ENCODE data around the gene RAPGEF2.

Gene RAPGEF2

DNA sequence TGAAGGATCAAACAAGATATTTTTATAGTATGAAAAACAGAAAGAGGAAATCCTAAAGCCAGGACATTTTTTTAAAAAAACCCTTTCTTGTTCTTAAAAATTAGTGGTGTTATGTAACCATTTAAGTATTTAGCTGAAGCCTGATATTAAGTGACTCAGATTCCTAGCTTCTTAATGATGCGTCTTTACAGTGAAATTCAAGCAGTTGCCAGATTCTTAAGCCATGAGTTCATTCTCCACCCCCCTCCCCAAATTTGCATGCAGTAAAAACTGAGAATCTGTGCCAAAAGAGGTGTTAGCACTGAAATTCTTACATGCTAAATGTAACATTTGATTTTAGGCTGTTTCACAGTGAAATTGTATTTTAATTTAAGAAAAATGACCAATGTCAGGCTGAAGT lies 180.8 kb downstream of the RAPGEF2 start:
- TF ChIP-seq, protein P1, sequence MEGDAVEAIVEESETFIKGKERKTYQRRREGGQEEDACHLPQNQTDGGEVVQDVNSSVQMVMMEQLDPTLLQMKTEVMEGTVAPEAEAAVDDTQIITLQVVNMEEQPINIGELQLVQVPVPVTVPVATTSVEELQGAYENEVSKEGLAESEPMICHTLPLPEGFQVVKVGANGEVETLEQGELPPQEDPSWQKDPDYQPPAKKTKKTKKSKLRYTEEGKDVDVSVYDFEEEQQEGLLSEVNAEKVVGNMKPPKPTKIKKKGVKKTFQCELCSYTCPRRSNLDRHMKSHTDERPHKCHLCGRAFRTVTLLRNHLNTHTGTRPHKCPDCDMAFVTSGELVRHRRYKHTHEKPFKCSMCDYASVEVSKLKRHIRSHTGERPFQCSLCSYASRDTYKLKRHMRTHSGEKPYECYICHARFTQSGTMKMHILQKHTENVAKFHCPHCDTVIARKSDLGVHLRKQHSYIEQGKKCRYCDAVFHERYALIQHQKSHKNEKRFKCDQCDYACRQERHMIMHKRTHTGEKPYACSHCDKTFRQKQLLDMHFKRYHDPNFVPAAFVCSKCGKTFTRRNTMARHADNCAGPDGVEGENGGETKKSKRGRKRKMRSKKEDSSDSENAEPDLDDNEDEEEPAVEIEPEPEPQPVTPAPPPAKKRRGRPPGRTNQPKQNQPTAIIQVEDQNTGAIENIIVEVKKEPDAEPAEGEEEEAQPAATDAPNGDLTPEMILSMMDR (IDR thresholded peaks at IDR 0.05; ENCODE audit: insufficient read depth, low read length, poor library complexity, severe bottlenecking): no peak
- TF ChIP-seq EZH2phosphoT487 (conservative IDR thresholded peaks at IDR 0.05; ENCODE audit: low read length): no peak
- no peak overlapping the region for H2AFZ ChIP-seq (ENCODE audit: low read depth, low read length, severe bottlenecking)
- H3F3A ChIP-seq (ENCODE audit: insufficient read depth): no peaks in the 10 kb centered on the region
- no peaks in the 10 kb centered on the region for H4K20me1 ChIP-seq (ENCODE audit: low read depth, low read length)
- H3K9me3 ChIP-seq (ENCODE audit: insufficient read depth, low read length): no peaks in the 10 kb centered on the region
- no peaks in the 10 kb centered on the region for H3K27me3 ChIP-seq (ENCODE audit: low read length)
- H3K9ac ChIP-seq (ENCODE audit: low read length): no peak overlapping the region
- H3K79me2 ChIP-seq (ENCODE audit: insufficient read depth, low read length): no peaks in the 10 kb centered on the region
- no peak overlapping the region for H3K4me3 ChIP-seq (ENCODE audit: insufficient read depth, low read length, poor library complexity, severe bottlenecking)
- H3K4me2 ChIP-seq (ENCODE audit: low read depth, low read length, poor library complexity, severe bottlenecking): no peak overlapping the region
- H3K27ac ChIP-seq (ENCODE audit: low read depth, low read length): no peak overlapping the region
- H3K9me2 ChIP-seq (replicated peaks; ENCODE audit: insufficient read depth, low read length): no peaks in the 10 kb centered on the region
- H3K36me3 ChIP-seq (ENCODE audit: low read length): no peaks in the 10 kb centered on the region

DNA sequence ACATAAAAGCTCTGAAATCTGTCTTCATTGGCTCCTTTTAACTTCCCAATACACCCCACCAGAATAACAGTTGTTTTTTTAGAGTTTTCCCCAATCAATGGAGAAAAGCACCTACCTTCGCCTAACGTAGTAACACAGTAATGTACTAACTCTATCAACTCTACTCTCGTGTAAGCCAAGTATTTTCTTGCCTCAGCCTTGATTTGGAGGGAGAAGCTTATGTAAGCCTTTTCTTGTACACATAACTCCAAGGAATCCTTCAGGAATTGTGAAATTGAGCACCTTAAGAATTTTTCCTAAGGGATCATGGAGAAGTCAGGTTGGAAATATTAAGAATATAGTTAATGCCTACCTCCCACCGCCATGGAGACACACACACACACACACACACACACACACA lies 181.2 kb downstream of the RAPGEF2 start:
- Histone ChIP-seq H3K9me3 (ENCODE audit: insufficient read depth, low read length) (no peaks in the 10 kb centered on the region), H3K27ac (ENCODE audit: low read depth, low read length) (no peak overlapping the region)
- TF ChIP-seq, protein P1 (IDR thresholded peaks at IDR 0.05; ENCODE audit: insufficient read depth, low read length, poor library complexity, severe bottlenecking): no peak
- no peak for TF ChIP-seq EZH2phosphoT487 (conservative IDR thresholded peaks at IDR 0.05; ENCODE audit: low read length)

DNA sequence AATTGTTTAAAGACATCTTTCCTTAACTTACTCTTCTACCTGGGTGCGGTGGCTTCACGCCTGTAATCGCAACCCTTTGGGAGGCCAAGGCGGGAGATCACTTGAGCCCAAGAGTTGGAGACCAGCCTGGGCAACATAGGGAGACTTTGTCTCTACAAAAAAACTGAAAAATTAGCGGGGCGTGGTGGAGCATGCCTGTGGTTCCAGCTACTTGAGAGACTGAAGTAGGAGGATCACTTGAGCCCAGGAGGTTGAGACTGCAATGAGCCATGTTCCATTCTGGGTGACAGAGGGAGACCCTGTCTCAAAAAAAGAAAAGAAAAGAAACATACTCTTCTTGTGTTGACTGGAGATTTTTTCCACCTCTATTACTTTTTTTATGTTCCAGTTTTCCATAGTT lies 181.9 kb downstream of the RAPGEF2 start:
- Histone ChIP-seq H3K9me2 (replicated peaks; ENCODE audit: insufficient read depth, low read length) (no peaks in the 10 kb centered on the region), H3F3A (ENCODE audit: insufficient read depth) (no peaks in the 10 kb centered on the region), H3K36me3 (ENCODE audit: low read length) (no peaks in the 10 kb centered on the region), H4K20me1 (ENCODE audit: low read depth, low read length) (no peaks in the 10 kb centered on the region), H3K4me3 (ENCODE audit: insufficient read depth, low read length, poor library complexity, severe bottlenecking) (no peak overlapping the region), H3K9ac (ENCODE audit: low read length) (no peak overlapping the region), H3K4me2 (ENCODE audit: low read depth, low read length, poor library complexity, severe bottlenecking) (no peak overlapping the region), H2AFZ (ENCODE audit: low read depth, low read length, severe bottlenecking) (no peak overlapping the region), H3K79me2 (ENCODE audit: insufficient read depth, low read length) (no peaks in the 10 kb centered on the region), H3K27ac (ENCODE audit: low read depth, low read length) (no peak overlapping the region), H3K9me3 (ENCODE audit: insufficient read depth, low read length) (no peaks in the 10 kb centered on the region), H3K27me3 (ENCODE audit: low read length) (no peaks in the 10 kb centered on the region)
- TF ChIP-seq EZH2phosphoT487 (conservative IDR thresholded peaks at IDR 0.05; ENCODE audit: low read length): no peak
- TF ChIP-seq, protein P1 (IDR thresholded peaks at IDR 0.05; ENCODE audit: insufficient read depth, low read length, poor library complexity, severe bottlenecking): no peak

More for the DNA sequence above, 181.2 kb downstream of the RAPGEF2 start:
- Histone ChIP-seq H3K9me2 (replicated peaks; ENCODE audit: insufficient read depth, low read length) (no peaks in the 10 kb centered on the region), H3K27me3 (ENCODE audit: low read length) (no peaks in the 10 kb centered on the region), H3K79me2 (ENCODE audit: insufficient read depth, low read length) (no peaks in the 10 kb centered on the region), H3K4me3 (ENCODE audit: insufficient read depth, low read length, poor library complexity, severe bottlenecking) (no peak overlapping the region), H3F3A (ENCODE audit: insufficient read depth) (no peaks in the 10 kb centered on the region), H3K9ac (ENCODE audit: low read length) (no peak overlapping the region), H2AFZ (ENCODE audit: low read depth, low read length, severe bottlenecking) (no peak overlapping the region), H3K4me2 (ENCODE audit: low read depth, low read length, poor library complexity, severe bottlenecking) (no peak overlapping the region), H4K20me1 (ENCODE audit: low read depth, low read length) (no peaks in the 10 kb centered on the region), H3K36me3 (ENCODE audit: low read length) (no peaks in the 10 kb centered on the region)
